PC-3 (cell line): ENCODE results near the gene FBXL7.

Source experiments
- CTCF ChIP-seq: fragments of 300-600 bp; sonication (generic); conservative IDR thresholded peaks from 2 replicates; pipeline ENCODE4 v1.5.1; 2017; ENCODE audit warnings: antibody characterized with exemption, low read depth, mild to moderate bottlenecking, low read length
- EZH2phosphoT487 ChIP-seq: fragments of 300-600 bp; sonication (generic); IDR thresholded peaks from 2 replicates; pipeline ENCODE4 v1.6.1; 2018; ENCODE audit warnings: mild to moderate bottlenecking, antibody characterized with exemption, low read length, borderline replicate concordance

GRCh38 chr5:15774632-15775031, 274.7 kb downstream of the FBXL7 start:
- no peak for TF ChIP-seq CTCF
- TF ChIP-seq EZH2phosphoT487, result no peak
